Measurements from ENCODE around the gene PSTPIP2.
"Not testable (repeated sequence)": the region's sequence is repeated elsewhere in the genome, so short reads cannot be mapped to it uniquely, and the experiment has no call there.

- TF ChIP-seq CTCF (IDR thresholded peaks at IDR 0.05); RFX5 (IDR thresholded peaks at IDR 0.05); USF2 (IDR thresholded peaks at IDR 0.05); RNF2 (IDR thresholded peaks at IDR 0.05; ENCODE audit: borderline replicate concordance, low read depth); MAX (IDR thresholded peaks at IDR 0.05); POLR2A (IDR thresholded peaks at IDR 0.05; ENCODE audit: low read length): not testable (repeated sequence)
- TF ChIP-seq, protein P1, sequence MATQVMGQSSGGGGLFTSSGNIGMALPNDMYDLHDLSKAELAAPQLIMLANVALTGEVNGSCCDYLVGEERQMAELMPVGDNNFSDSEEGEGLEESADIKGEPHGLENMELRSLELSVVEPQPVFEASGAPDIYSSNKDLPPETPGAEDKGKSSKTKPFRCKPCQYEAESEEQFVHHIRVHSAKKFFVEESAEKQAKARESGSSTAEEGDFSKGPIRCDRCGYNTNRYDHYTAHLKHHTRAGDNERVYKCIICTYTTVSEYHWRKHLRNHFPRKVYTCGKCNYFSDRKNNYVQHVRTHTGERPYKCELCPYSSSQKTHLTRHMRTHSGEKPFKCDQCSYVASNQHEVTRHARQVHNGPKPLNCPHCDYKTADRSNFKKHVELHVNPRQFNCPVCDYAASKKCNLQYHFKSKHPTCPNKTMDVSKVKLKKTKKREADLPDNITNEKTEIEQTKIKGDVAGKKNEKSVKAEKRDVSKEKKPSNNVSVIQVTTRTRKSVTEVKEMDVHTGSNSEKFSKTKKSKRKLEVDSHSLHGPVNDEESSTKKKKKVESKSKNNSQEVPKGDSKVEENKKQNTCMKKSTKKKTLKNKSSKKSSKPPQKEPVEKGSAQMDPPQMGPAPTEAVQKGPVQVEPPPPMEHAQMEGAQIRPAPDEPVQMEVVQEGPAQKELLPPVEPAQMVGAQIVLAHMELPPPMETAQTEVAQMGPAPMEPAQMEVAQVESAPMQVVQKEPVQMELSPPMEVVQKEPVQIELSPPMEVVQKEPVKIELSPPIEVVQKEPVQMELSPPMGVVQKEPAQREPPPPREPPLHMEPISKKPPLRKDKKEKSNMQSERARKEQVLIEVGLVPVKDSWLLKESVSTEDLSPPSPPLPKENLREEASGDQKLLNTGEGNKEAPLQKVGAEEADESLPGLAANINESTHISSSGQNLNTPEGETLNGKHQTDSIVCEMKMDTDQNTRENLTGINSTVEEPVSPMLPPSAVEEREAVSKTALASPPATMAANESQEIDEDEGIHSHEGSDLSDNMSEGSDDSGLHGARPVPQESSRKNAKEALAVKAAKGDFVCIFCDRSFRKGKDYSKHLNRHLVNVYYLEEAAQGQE (IDR thresholded peaks at IDR 0.05) = not testable (repeated sequence)
Measured at GRCh38 chr18:45992527-45992926, 79.5 kb downstream of the PSTPIP2 start.
